Activated CD4-positive, alpha-beta T cell treated with anti-CD3 and anti-CD28 coated beads, Interleukin-10, Interleukin-2, amounts not matched to agents 100 ng/mL and 50 ng/mL, durations not matched to agents 16 hours and 8 hours (primary cell): ENCODE results near the gene FAM174C.
"Not testable (repeated sequence)": the region's sequence is repeated elsewhere in the genome, so short reads cannot be mapped to it uniquely, and the experiment has no call there.

Experiments used
- DNase-seq: peaks from one replicate; pipeline ENCODE4 v3.0.0-alpha.2; 2020

Gene FAM174C

GRCh38 chr19:1237754-1238368, 37.5 kb upstream of the FAM174C start, which contains the start of gene CBARP:
Gene CBARP (minus strand): TSS chr19:1238005. CDS start chr19:1236100, 1,905 bp downstream.
- DNase-seq: no peak

DNA sequence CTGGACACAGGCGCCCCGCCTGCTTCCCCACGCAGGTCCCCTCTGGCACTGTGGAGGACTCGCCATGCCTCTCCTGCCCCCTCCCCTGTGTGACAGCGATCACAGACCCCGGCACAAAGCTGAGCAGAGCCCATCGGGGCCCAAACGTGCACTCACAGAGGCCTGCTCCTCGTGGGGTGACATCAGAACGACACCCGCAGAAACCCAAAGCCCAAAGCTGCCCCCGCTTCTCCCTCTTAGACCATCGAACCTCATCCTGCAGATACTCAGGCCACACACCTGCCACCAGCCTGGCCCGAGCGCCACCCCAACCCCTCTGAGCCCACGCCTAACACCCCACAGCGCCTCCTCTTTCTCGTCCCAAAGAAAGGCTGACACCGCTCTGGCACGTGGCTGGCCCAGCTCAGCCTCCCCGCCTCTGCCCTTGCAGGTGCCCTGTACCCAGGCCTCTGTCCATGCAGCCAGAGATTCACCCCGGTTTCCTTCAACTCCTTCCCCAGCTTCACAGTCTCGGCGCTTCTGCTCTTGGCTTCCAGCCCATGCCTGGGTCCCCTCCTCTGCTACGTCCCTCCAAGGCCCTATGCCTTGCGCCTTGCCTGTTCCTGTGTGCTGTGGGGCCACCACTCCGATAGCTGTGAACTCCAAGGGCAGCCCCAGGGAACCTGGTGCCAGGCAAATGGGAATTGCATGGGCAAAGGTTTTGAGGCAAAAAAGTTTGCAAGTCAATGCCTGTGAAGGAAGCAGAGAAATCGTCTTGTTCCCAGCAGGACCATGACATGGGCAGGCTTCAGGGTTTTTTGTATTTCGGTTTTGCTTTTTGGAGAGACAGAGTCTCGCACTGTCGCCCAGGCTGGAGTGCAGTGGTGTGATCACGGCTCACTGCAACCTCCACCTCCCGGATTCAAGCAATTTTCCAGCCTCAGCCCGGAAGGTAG, 36.7 kb upstream of the FAM174C start:
- DNase-seq: no peak

DNA sequence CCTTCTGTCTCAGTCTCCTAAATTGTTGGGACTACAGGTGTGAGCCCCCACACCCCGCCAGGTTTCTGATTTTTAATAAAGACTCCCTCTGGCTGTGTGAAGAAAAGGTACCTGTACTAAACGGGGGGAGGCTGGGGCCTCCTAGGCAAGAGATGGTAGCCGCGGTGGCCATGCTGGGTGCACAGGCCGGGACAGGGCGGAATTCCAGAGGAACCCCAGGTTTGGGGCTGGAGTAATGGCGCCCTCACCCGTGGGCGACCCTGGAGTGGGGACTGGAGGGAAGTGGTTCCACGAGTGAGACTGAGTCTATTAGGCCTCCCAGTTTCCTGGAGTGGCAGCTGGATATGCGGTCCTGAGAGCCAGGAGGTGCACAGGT, 35.9 kb upstream of the FAM174C start:
- DNase-seq: no peak

- peak; percentile 96 for DNase-seq
Measured at GRCh38 chr19:1239796-1240737, 35.3 kb upstream of the FAM174C start.

DNA sequence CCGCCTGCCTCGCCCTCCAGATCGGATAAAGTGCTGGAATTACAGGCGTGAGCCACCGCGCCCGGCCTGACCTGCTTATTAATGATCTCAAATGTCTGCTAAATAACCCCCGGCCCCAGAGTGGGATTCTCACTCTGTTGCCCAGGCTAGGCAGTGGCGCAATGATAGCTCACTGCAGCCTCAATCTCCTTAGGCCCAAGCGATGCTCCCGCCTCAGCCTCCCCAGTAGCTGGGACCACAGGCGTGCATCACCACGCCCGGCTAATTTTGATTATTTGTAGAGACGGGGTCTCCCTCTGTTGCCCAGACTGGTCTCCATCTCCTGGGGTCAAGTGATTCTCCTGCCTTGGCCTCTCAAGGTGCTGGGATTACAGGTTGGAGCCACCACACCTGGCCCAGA, 34.4 kb upstream of the FAM174C start:
- no peak for DNase-seq

DNA sequence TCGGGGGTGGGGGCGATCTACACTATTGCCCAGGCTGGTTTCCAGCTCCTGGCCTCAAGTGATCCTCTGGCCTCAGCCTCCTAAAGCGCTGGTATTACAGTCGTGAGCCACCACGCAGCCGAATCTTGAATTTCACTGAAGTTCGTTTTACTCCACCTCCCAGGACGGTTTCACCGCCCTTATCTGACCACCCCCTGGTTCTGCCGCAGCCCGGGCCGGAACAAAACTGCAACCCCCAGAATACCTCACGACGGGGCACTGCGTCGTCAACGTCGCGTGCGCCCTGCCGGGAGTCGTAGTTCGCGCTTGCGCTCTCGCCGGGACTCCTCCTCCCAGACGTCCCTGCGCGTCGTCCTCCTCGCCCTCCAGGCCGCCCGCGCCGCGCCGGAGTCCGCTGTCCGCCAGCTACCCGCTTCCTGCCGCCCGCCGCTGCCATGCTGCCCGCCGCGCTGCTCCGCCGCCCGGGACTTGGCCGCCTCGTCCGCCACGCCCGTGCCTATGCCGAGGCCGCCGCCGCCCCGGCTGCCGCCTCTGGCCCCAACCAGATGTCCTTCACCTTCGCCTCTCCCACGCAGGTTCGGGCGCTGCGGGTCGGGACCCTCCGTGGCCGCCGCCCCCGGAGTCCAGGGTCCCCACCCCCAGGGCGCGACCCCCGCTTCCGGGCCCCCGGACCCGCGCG, 33.8 kb upstream of the FAM174C start, which contains the start of gene ATP5F1D:
Gene ATP5F1D, plus strand, starts transcription at position 335 of the 679 bp plus-strand sequence. Its CDS starts 100 bp downstream, at position 435.
- DNase-seq: peak; percentile 97

- DNase-seq: peak; percentile 87
Measured at GRCh38 chr19:1243768-1244692, 31.3 kb upstream of the FAM174C start.

DNA sequence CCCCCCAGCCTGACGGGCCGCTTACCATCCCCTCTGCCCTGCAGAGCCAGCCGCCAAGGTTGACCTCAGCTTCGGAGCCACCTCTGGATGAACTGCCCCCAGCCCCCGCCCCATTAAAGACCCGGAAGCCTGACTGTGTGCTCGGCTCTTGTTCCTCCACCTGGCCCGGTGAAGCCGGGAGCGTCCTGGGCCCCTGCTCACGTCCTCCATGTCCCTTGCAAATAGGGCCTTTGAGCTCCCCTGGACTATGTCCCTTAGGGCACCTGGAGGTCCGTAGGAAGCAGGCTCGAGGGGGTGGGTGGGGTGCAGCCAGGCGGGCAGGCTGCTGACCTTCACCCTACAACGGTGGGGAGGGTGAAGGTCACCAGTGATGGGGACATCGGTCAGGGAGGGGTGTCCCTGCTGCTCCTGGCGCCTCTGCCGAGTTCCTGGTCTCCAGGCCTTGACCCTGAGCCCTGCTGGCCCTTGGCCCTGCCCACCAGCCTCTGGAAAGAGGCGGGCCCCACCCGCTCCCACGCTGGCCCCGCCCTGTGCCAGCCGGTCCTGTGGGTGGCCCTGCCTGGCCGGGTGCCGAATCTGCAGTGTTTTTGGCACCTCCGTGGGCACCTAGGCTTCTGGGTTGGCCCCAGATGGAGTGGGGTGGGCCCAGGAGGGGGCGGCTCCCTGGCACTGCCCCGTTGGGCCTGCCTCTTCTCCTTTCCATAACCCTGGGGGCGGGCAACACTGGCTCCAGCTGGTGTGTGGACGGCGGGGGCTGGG, 30.5 kb upstream of the FAM174C start:
- DNase-seq: peak; percentile 30

DNA sequence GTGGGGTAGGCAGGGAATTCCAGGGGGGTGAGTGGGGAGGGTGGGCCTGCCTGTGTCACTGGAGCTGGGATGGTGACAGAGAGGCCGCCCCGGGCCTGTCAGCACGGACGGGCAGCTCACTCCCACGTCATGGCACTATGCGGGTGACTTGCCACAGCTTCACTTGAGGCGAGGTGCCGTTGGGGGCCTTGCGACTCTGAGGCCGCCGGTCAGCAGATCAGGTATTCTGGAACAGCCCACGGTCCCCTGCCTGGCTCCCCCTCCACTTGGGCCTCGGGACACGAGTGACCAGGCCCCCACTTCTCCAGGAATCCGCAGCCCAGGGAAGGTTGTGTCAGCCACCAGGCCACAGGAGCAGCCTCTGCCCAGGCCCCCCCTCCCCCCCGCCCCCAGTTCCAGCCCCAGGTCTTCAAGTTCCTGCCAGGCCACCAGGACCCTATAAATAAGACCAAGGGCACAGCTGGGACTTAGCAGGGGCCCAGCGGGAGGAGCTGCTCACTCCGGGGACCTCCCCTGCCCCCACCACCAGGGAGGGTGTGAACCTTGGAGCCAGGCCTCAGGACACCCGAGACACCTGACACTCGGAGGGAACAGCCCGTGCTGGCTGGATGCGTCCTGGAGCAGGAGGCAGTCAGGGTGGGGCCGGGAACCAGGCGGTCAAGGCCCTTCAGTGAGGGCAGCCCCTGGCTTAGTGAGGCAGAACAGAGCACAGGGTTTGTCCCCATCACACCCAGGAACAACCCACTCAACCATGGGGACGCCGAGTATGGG, 29.7 kb upstream of the FAM174C start:
- DNase-seq: no peak

GRCh38 chr19:1246265-1247087, 28.9 kb upstream of the FAM174C start:
- DNase-seq: not testable (repeated sequence)

- no peak for DNase-seq
Measured at GRCh38 chr19:1247748-1248138, 27.6 kb upstream of the FAM174C start.

DNA sequence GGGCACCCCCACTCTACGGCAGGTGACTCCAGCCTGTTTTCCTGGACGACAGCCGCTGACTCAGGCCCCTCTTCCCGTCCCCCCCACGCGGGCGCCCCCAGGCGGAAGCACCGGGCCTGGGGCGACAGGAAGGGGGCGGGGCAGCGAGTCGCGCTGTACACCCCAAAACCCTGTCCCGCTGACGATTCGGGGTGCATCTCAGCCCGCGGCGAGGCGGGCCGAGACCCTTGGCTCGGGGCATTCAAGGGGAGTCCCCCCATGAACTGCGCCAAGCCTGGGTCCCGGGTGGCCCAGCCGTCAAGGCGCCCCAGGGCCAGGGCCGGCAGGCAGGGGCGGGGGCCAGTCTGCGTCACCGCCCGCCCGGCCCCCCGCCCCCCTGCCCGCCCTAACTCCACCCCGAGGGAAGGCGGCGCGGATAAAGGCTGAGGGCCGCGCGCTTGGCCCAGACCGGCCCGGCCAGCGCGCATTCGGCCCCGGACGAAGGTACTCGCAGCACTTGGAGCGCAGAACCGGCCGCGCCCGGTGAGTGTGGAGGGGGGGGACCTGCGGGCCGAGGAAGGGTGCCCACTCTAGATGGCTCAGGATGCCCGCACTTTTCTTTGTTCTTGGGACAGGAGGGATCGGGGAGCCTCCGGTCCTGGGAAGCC, 27.1 kb upstream of the FAM174C start, which contains the start of gene MIDN:
Gene MIDN, plus strand, starts transcription at position 445 of the 647 bp plus-strand sequence. CDS start 1,714 bp downstream, outside the sequence.
- peak; percentile 81 for DNase-seq

GRCh38 chr19:1248786-1249297, 26.5 kb upstream of the FAM174C start:
- peak; percentile 79 for DNase-seq

DNA sequence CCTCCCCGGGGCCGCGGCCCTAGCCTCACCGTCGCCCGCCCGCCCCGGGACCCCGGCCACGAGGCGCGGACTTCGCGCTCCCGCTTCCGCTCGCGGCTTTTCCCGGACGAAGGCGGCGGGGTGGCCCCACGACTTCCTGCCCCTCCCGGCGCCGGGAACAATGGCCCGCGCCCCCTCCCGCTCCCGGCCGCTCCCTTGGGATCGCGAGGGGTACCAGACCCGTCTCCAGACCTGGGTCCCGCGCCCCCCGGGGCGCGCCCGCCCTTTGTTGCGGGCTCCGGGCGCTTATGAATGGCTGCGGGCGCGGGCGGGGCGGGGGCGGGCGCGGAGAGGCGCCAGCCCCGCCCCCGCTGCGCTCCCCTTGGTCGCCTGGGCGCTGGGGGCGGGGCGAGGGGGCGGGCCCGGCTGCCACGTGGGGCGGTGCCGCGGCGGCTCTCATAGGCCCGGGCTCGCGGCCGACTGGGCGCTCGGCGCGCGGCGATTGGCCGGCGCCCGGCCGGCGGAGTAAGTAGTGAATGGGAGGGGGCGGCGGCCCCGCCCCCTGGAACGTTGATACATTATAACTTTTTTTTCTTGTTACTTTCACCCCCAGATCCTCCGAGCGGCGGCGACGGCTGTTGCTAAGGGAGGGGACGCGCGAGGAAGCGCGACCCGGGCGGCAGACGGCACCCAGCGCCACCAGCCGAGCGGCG, 25.9 kb upstream of the FAM174C start:
- DNase-seq: peak; percentile 96

DNA sequence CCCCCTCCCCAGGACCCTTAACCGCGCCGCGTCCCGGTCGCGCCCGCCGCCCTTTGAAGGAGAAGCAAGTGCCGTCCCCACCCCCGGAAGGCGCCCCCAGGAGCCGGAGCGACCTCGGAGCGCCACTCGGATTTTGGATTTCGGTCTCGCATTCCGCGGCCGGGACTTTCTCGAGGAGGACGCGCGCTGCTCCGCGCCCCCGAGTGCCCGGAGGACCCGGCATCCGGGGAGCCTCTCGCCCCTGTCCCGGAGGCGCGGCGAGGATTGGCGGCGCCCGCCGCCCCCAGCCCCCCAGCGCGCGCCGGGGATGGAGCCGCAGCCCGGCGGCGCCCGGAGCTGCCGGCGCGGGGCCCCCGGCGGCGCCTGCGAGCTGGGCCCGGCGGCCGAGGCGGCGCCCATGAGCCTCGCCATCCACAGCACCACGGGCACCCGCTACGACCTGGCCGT, 25.3 kb upstream of the FAM174C start:
- DNase-seq: no peak

DNA sequence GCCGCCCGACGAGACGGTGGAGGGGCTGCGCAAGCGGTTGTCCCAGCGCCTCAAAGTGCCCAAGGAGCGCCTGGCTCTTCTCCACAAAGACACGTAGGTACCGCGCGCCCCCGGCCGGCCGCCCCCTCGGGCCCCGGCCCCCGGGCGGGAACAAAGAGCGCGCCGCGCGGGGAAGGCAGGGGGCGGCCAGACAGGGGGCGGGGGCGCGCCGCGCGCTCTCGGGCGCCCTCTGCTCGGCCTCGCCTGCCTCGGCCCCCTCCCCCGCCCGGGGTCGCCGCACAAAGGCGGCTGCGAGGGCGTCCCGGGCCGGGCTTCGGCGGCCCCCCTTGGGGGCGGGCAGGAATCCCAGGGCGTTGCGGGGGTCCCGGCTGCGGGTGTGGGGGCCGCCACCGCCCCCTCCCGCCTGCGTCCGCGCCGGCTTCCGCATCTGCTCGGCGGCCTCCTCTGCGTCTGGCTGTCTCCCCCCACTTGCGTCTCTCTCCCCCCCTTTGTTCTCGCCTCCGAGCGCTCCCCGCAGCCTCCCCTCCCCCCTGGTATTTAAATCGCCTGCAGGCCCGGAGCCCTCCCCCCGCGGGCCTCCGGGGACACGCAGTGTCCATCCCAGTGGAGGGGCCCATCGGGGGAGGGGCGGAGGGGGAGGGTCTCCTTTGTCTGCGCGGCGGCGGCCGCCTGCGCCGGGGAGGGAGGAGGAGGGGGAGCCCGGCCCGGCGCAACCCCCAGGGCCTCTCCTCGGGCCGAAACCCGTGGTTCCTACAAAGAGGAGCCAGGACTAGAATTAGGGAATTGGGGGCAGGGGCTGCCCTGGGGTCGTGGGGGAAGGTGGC, 24.7 kb upstream of the FAM174C start:
- DNase-seq: peak; percentile 44
